Uterus (tissue), 2 donors: ENCODE measurements around the gene RAD52.

ENCODE experiments used
- POLR2A ChIP-seq, 2 donors: fragments of 450-650 bp; IDR thresholded peaks; one replicate each; pipeline ENCODE4 v1.6.1; 2016; ENCODE audit warnings: antibody characterized with exemption in 2 of 2, mild to moderate bottlenecking in 1 of 2, moderate library complexity in 1 of 2
- TF ChIP-seq, protein P1 (sequence below), 4 experiments: fragments of 200-600 bp in 2 of 4; fragments of 450-650 bp in 2 of 4; sonication (generic) in 2 of 4; IDR thresholded peaks; one replicate each; pipeline ENCODE4 v1.5.1; 2016 to 2019; ENCODE audit warnings: antibody characterized with exemption in 4 of 4, mild to moderate bottlenecking in 2 of 4, moderate library complexity in 1 of 4

DNA sequence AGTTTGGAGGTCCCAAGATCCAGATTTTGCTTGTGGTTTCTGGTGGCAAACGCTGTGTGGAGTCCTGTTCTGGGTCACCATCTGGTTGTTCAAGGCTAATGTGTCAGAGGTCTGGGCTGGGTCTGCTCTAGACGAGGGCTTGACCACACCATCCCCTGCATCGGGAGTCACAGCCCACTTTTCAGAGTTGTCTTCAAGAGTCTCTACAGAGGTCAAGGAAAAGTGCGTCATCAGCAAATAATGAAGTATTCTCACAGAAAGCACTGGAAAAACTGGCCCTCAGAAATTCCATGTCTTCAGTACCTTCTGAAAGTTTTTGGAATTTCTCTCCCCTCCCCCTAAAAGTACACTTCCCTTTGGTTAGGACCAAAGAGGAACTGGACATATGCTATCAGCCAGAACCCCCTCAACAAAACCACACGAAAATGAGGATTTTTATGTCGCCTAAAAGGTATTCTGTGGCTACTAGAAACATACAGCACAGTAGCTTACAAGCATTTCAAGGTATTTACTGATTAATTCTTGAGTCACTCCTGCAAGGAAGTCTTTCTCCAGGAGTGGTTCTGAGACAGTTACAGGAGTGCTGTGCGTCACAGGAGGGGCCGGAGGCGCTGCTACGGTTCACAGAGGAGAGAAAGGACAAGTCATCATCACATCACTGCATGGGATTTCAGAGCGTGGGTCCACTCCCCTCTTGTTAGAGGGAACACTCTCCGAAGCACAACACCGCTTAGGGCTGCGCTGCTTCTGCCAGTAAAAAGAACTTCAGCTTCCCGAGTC, 35.4 kb downstream of the RAD52 start:
- TF ChIP-seq, protein P1, sequence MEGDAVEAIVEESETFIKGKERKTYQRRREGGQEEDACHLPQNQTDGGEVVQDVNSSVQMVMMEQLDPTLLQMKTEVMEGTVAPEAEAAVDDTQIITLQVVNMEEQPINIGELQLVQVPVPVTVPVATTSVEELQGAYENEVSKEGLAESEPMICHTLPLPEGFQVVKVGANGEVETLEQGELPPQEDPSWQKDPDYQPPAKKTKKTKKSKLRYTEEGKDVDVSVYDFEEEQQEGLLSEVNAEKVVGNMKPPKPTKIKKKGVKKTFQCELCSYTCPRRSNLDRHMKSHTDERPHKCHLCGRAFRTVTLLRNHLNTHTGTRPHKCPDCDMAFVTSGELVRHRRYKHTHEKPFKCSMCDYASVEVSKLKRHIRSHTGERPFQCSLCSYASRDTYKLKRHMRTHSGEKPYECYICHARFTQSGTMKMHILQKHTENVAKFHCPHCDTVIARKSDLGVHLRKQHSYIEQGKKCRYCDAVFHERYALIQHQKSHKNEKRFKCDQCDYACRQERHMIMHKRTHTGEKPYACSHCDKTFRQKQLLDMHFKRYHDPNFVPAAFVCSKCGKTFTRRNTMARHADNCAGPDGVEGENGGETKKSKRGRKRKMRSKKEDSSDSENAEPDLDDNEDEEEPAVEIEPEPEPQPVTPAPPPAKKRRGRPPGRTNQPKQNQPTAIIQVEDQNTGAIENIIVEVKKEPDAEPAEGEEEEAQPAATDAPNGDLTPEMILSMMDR (IDR thresholded peaks at IDR 0.05), result no peak
- no peak for TF ChIP-seq POLR2A (IDR thresholded peaks at IDR 0.05)
